ENCODE data around the gene SLC36A3. TPM values are rescaled to one million over a fixed set of nuclear protein-coding genes. Genes with fewer than 3 reads are reported as not detected.
"Not testable (repeated sequence)": the region's sequence is repeated elsewhere in the genome, so short reads cannot be mapped to it uniquely, and the experiment has no call there.

SLC36A3 gene
- total and polyA plus RNA-seq, 5 experiments from 2014 or later: not detected

GRCh38 chr5:151240924-151241635, 62.5 kb downstream of the SLC36A3 start:
- Mint-ChIP-seq H3K4me1 (peaks cover 15 to 52% (median 33%) of the 10 kb centered on the region in 4 donors), H3K36me3 (no peaks in the 10 kb centered on the region), H3K9me3 (no peaks in the 10 kb centered on the region), H3K27me3 (no peaks in the 10 kb centered on the region), H3K27ac (peak overlapping the region in 2 of 10 donors; percentile 3 to 67), H3K4me3 (no peak overlapping the region)
- POLR2A ChIA-PET: interaction anchor here (0.7 to 4.4 kb wide), 5 partner anchors 17 to 118 kb away, joined by 3 to 49 read pairs (median 7); partner anchors contain the start of gene CCDC69
- ATAC-seq (no peak), DNase-seq (no peak)

GRCh38 chr5:151240268-151240835, 63.2 kb downstream of the SLC36A3 start:
- peak overlapping the region in 1 of 10 donors; percentile 3 for H3K27ac Mint-ChIP-seq
- not testable (repeated sequence) for H3K9me3 Mint-ChIP-seq, H3K4me3 Mint-ChIP-seq, H3K36me3 Mint-ChIP-seq, H3K27me3 Mint-ChIP-seq, DNase-seq, ATAC-seq
- H3K4me1 Mint-ChIP-seq: peaks cover 17 to 50% (median 36%) of the 10 kb centered on the region in 4 donors
- POLR2A ChIA-PET: interaction anchor here (0.5 to 4.4 kb wide), 5 partner anchors 12 to 118 kb away, joined by 3 to 49 read pairs (median 7); partner anchors contain the start of genes CCDC69 and GM2A

- peak overlapping the region in 9 of 10 donors; percentile 30 to 82 (median 63) for H3K4me3 Mint-ChIP-seq
- no peaks in the 10 kb centered on the region for H3K9me3 Mint-ChIP-seq
- H3K27ac Mint-ChIP-seq: peak overlapping the region in 6 of 10 donors; percentile 11 to 84 (median 67)
- peak in 6 of 10 donors; percentile 27 to 72 (median 56) for DNase-seq
- H3K36me3 Mint-ChIP-seq: no peaks in the 10 kb centered on the region
- peaks cover 20 to 57% (median 44%) of the 10 kb centered on the region in 4 donors for H3K4me1 Mint-ChIP-seq
- POLR2A ChIA-PET: interaction anchor here (1.0 to 4.4 kb wide), 12 partner anchors 13 to 117 kb away, joined by 3 to 49 read pairs (median 8); partner anchors contain the start of genes CCDC69 and GM2A
- peak; percentile 50 to 58 for ATAC-seq
- H3K27me3 Mint-ChIP-seq: no peaks in the 10 kb centered on the region
Observed at GRCh38 chr5:151239237-151239861, 64.2 kb downstream of the SLC36A3 start.

GRCh38 chr5:151238303-151238741, 65.2 kb downstream of the SLC36A3 start:
- POLR2A ChIA-PET: interaction anchor here (0.6 to 4.4 kb wide), 14 partner anchors 14 to 120 kb away, joined by 3 to 49 read pairs (median 6); partner anchors contain the start of genes CCDC69 and GM2A
- H3K27ac Mint-ChIP-seq: peak overlapping the region in 7 of 10 donors; percentile 9 to 84 (median 74)
- H3K4me3 Mint-ChIP-seq: peak overlapping the region in 9 of 10 donors; percentile 16 to 82 (median 67)
- DNase-seq (no peak), ATAC-seq (peak; percentile 59 to 67)
- H3K36me3 Mint-ChIP-seq: no peaks in the 10 kb centered on the region
- no peaks in the 10 kb centered on the region for H3K27me3 Mint-ChIP-seq
- peaks cover 20 to 57% (median 46%) of the 10 kb centered on the region in 4 donors for H3K4me1 Mint-ChIP-seq
- no peaks in the 10 kb centered on the region for H3K9me3 Mint-ChIP-seq

GRCh38 chr5:151237685-151238084, 65.9 kb downstream of the SLC36A3 start:
- Mint-ChIP-seq H3K36me3 (no peaks in the 10 kb centered on the region), H3K9me3 (no peaks in the 10 kb centered on the region), H3K4me1 (peaks cover 20 to 61% (median 51%) of the 10 kb centered on the region in 4 donors), H3K4me3 (peak overlapping the region in 3 of 10 donors; percentile 30 to 82 (median 30)), H3K27ac (peak overlapping the region in 2 of 10 donors; percentile 70 to 84), H3K27me3 (no peaks in the 10 kb centered on the region)
- DNase-seq (no peak), ATAC-seq (no peak)
- POLR2A ChIA-PET: interaction anchor here (1.0 to 4.4 kb wide), 10 partner anchors 14 to 112 kb away, joined by 3 to 49 read pairs (median 9); partner anchors contain the start of genes ANXA6, CCDC69 and GM2A

GRCh38 chr5:151236888-151237287, 66.7 kb downstream of the SLC36A3 start:
- POLR2A ChIA-PET: interaction anchor here (1.0 to 4.4 kb wide), 3 partner anchors 13 to 79 kb away, joined by 3 to 49 read pairs (median 5); partner anchors contain the start of genes ANXA6, CCDC69 and GM2A
- H3K27ac Mint-ChIP-seq: no peak overlapping the region

GRCh38 chr5:151235239-151235571, 68.4 kb downstream of the SLC36A3 start:
- H3K27me3 Mint-ChIP-seq, DNase-seq, H3K9me3 Mint-ChIP-seq, ATAC-seq, H3K36me3 Mint-ChIP-seq: not testable (repeated sequence)
- H3K4me1 Mint-ChIP-seq: peaks cover 18 to 55% (median 48%) of the 10 kb centered on the region in 4 donors
- H3K27ac Mint-ChIP-seq: peak overlapping the region in 9 of 10 donors; percentile 88 to 94 (median 91)
- H3K4me3 Mint-ChIP-seq: peak overlapping the region in 8 of 10 donors; percentile 67 to 87 (median 80)
- POLR2A ChIA-PET: interaction anchor here (0.7 to 3.0 kb wide), 15 partner anchors 12 to 537 kb away, joined by 3 to 92 read pairs (median 4); partner anchors contain the start of genes ANXA6, CCDC69 and GM2A

More at GRCh38 chr5:151236888-151237287, 66.7 kb downstream of the SLC36A3 start:
- Mint-ChIP-seq H3K4me1 (peaks cover 20 to 64% (median 52%) of the 10 kb centered on the region in 4 donors), H3K4me3 (no peak overlapping the region), H3K9me3 (no peaks in the 10 kb centered on the region), H3K36me3 (no peaks in the 10 kb centered on the region), H3K27me3 (no peaks in the 10 kb centered on the region)
- DNase-seq (no peak), ATAC-seq (no peak)

- Mint-ChIP-seq H3K36me3 (no peaks in the 10 kb centered on the region), H3K9me3 (no peaks in the 10 kb centered on the region), H3K4me3 (peak overlapping the region; percentile 67 to 87 (median 78)), H3K27ac (peak overlapping the region; percentile 51 to 94 (median 91)), H3K27me3 (no peaks in the 10 kb centered on the region), H3K4me1 (peaks cover 18 to 52% (median 47%) of the 10 kb centered on the region in 4 donors)
- DNase-seq (peak in 5 of 10 donors; percentile 30 to 71 (median 39)), ATAC-seq (peak; percentile 78 to 86)
- POLR2A ChIA-PET: interaction anchor here (0.7 to 3.0 kb wide), 16 partner anchors 12 to 537 kb away, joined by 3 to 92 read pairs (median 4); partner anchors contain the start of genes ANXA6, CCDC69, GM2A and TNIP1
Observed at GRCh38 chr5:151234476-151235238, 68.9 kb downstream of the SLC36A3 start.

GRCh38 chr5:151233616-151234085, 69.9 kb downstream of the SLC36A3 start:
- ATAC-seq (no peak), DNase-seq (no peak)
- Mint-ChIP-seq H3K27ac (peak overlapping the region in 9 of 10 donors; percentile 51 to 94 (median 91)), H3K4me1 (peaks cover 18 to 51% (median 38%) of the 10 kb centered on the region in 4 donors), H3K36me3 (no peaks in the 10 kb centered on the region), H3K4me3 (peak overlapping the region in 6 of 10 donors; percentile 67 to 84 (median 80)), H3K9me3 (no peaks in the 10 kb centered on the region), H3K27me3 (no peaks in the 10 kb centered on the region)
- POLR2A ChIA-PET: interaction anchor here (1.1 to 3.0 kb wide), 5 partner anchors 11 to 153 kb away, joined by 4 to 92 read pairs (median 5); partner anchors contain the start of genes ANXA6, CCDC69 and TNIP1

- POLR2A ChIA-PET: interaction anchor here (0.6 kb wide), 1 partner anchor 21 kb away, joined by 3 read pairs; the partner anchor contains the start of gene GM2A
- ATAC-seq: no peak
- H3K4me1 Mint-ChIP-seq: peaks cover 12 to 49% (median 29%) of the 10 kb centered on the region in 4 donors
- H3K9me3 Mint-ChIP-seq: no peaks in the 10 kb centered on the region
- no peaks in the 10 kb centered on the region for H3K36me3 Mint-ChIP-seq
- no peak overlapping the region for H3K4me3 Mint-ChIP-seq
- DNase-seq: no peak
- H3K27ac Mint-ChIP-seq: no peak overlapping the region
- no peaks in the 10 kb centered on the region for H3K27me3 Mint-ChIP-seq
Observed at GRCh38 chr5:151231359-151231758, 72.2 kb downstream of the SLC36A3 start.

GRCh38 chr5:151230048-151230680, 73.4 kb downstream of the SLC36A3 start:
- POLR2A ChIA-PET: interaction anchor here (0.9 to 2.2 kb wide), 5 partner anchors 12 to 106 kb away, joined by 3 to 8 read pairs (median 5); no protein-coding TSS in a partner anchor
- Mint-ChIP-seq H3K4me3 (no peak overlapping the region), H3K9me3 (no peaks in the 10 kb centered on the region), H3K27ac (peak overlapping the region in 1 of 10 donors; percentile 8), H3K36me3 (no peaks in the 10 kb centered on the region), H3K27me3 (no peaks in the 10 kb centered on the region), H3K4me1 (peaks cover 12 to 49% (median 29%) of the 10 kb centered on the region in 4 donors)
- no peak for DNase-seq
- no peak for ATAC-seq
